OCI-LY7 (cell line): Measurements from ENCODE around the gene CCDC174. TPM values are rescaled to one million over a fixed set of nuclear protein-coding genes. Genes with fewer than 3 reads are reported as not detected.

Experiments used
- BruUV-seq: library from RNA; stranded (reverse); fragments of 400-500 nt; replicated peaks from 2 replicates; lab custom pipeline; 2021; lab: Mats Ljungman, UMichigan
- CTCF ChIA-PET: fragments of 300-600 bp; sonication (Branson Sonifier 250); formaldehyde crosslinking; loops from one replicate; lab custom pipeline; 2022; ENCODE audit warnings: antibody characterized with exemption; ENCODE audit not compliant: unreplicated experiment; lab: Charles Lee
- POLR2A ChIA-PET: fragments of 300-600 bp; sonication (Branson Sonifier 250); formaldehyde crosslinking; loops from one replicate; lab custom pipeline; 2022; ENCODE audit warnings: antibody characterized with exemption; lab: Charles Lee
- DNase-seq: peaks from one replicate; pipeline ENCODE4 v3.0.0-alpha.2; 2015; ENCODE audit warnings: low spot score
- H2AFZ ChIP-seq: fragments of 200-600 bp; sonication (generic), shearing (Covaris generic); 2 replicates; pipeline ENCODE4 v1.6.1; 2014; ENCODE audit warnings: mild to moderate bottlenecking, antibody characterized with exemption, low read length, moderate library complexity
- H3K27ac ChIP-seq: fragments of 200-600 bp; sonication (generic); 2 replicates; pipeline ENCODE4 v1.5.1; 2014; ENCODE audit warnings: mixed run types, low read depth, mild to moderate bottlenecking, moderate library complexity, low read length, inconsistent platforms; ENCODE audit not compliant: poor library complexity, severe bottlenecking
- H3K36me3 ChIP-seq: fragments of 200-600 bp; sonication (generic); 2 replicates; pipeline ENCODE4 v1.6.1; 2014; ENCODE audit warnings: mild to moderate bottlenecking, antibody characterized with exemption, low read length, moderate library complexity, mixed read lengths; ENCODE audit not compliant: insufficient read depth
- H3K4me1 ChIP-seq: fragments of 200-600 bp; sonication (generic); 2 replicates; pipeline ENCODE4 v1.5.1; 2014; ENCODE audit warnings: mild to moderate bottlenecking, low read length; ENCODE audit not compliant: insufficient read depth, poor library complexity, severe bottlenecking
- H3K4me2 ChIP-seq: fragments of 200-600 bp; sonication (generic); 2 replicates; pipeline ENCODE4 v1.6.1; 2014; ENCODE audit warnings: mild to moderate bottlenecking, low read length
- H3K4me3 ChIP-seq: fragments of 200-600 bp; sonication (generic); 2 replicates; pipeline ENCODE4 v1.5.1; 2014; ENCODE audit warnings: mild to moderate bottlenecking, low read depth, low read length; ENCODE audit not compliant: poor library complexity, severe bottlenecking
- H3K79me2 ChIP-seq: fragments of 200-600 bp; sonication (generic); 2 replicates; pipeline ENCODE4 v1.6.1; 2016; ENCODE audit warnings: low read depth, mild to moderate bottlenecking, low read length, moderate library complexity, mixed read lengths; ENCODE audit not compliant: insufficient read depth
- H3K9me2 ChIP-seq: fragments of 200-600 bp; sonication (generic); 2 replicates; pipeline ENCODE4 v1.6.1; 2016; ENCODE audit warnings: mild to moderate bottlenecking, low read length, mixed read lengths; ENCODE audit not compliant: insufficient read depth
- H3K9me3 ChIP-seq: fragments of 200-600 bp; sonication (generic); 2 replicates; pipeline ENCODE4 v1.6.1; 2014; ENCODE audit warnings: mild to moderate bottlenecking, mixed run types, low read length, mixed read lengths
- H4K20me1 ChIP-seq: fragments of 200-600 bp; sonication (generic); 2 replicates; pipeline ENCODE4 v1.6.1; 2014; ENCODE audit warnings: mild to moderate bottlenecking, antibody characterized with exemption, low read length, moderate library complexity, mixed read lengths; ENCODE audit not compliant: insufficient read depth
- CTCF ChIP-seq: fragments of 200-600 bp; sonication (generic); conservative IDR thresholded peaks from 2 replicates; pipeline ENCODE4 v1.5.1; 2014; ENCODE audit warnings: mild to moderate bottlenecking, antibody characterized with exemption, low read length, moderate library complexity, mixed read lengths
- EZH2phosphoT487 ChIP-seq: fragments of 200-600 bp; sonication (generic); IDR thresholded peaks from 2 replicates; pipeline ENCODE4 v1.6.1; 2018; ENCODE audit warnings: low read depth, borderline replicate concordance, mild to moderate bottlenecking, mixed run types, antibody characterized with exemption, low read length, moderate library complexity, mixed read lengths
- intact Hi-C: fragments of 100-400 bp; cut with micrococcal nuclease; formaldehyde crosslinking; loops from one replicate; pipeline ENCODE4 v1.10.0; 2022; ENCODE audit not compliant: unreplicated experiment
- total RNA-seq, 2 experiments: library from RNA; depleted of rRNA in 1 of 2; stranded (reverse); fragments of >200 nt in 1 of 2; shearing (Covaris generic) in 1 of 2; gene quantifications; 2 replicates each; pipeline ENCODE4 v1.2.3, GENCODE V29; 2014 to 2022

Gene CCDC174
- total RNA-seq, 2 experiments from 2014 or later = 11.2 to 22.7 TPM

- H3K9me3 ChIP-seq = no peaks in the 10 kb centered on the region
- H3K79me2 ChIP-seq = no peaks in the 10 kb centered on the region
- no peak for DNase-seq
- intact Hi-C loops = no loop called here
- H4K20me1 ChIP-seq = no peaks in the 10 kb centered on the region
- H2AFZ ChIP-seq = no peak overlapping the region
- no peak overlapping the region for H3K27ac ChIP-seq
- ChIA-PET POLR2A (interaction anchor here (0.5 to 0.9 kb wide), 3 partner anchors 10 to 50 kb away, joined by 3 read pairs; no protein-coding TSS in a partner anchor), CTCF (no interaction called here)
- no peak for TF ChIP-seq EZH2phosphoT487
- no peak for TF ChIP-seq CTCF
- H3K4me2 ChIP-seq = no peak overlapping the region
- peaks cover 22% of the 10 kb centered on the region for H3K4me1 ChIP-seq
- H3K9me2 ChIP-seq = no peaks in the 10 kb centered on the region
- BruUV-seq = no TSS peak
- no peaks in the 10 kb centered on the region for H3K36me3 ChIP-seq
- no peak overlapping the region for H3K4me3 ChIP-seq
Observed at GRCh38 chr3:14700891-14701290, 49.3 kb downstream of the CCDC174 start.

DNA sequence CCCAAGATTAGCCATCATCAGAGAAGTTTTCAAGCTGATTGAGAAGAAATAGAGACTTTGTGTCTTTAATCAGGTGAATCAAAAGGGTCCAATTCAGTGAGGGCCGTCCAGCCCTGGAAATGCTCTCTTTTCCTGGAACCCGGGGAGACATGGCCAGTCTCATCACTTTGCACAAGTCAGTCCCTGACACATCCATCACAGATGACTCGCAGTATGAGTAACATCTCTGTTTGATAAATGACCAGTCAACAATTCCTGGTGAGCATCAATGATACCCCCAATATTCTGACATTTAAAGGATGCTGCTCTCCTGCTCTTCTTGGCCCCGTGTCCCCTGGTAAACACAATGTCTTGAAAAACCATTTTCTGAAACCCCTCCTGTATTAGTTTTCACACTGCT lies 50.1 kb downstream of the CCDC174 start:
- ChIA-PET CTCF (no interaction called here), POLR2A (no interaction called here)
- H3K36me3 ChIP-seq = no peaks in the 10 kb centered on the region
- no peak overlapping the region for H3K27ac ChIP-seq
- no peaks in the 10 kb centered on the region for H3K9me2 ChIP-seq
- no peak overlapping the region for H2AFZ ChIP-seq
- H3K4me1 ChIP-seq = peaks cover 22% of the 10 kb centered on the region
- no peaks in the 10 kb centered on the region for H3K9me3 ChIP-seq
- BruUV-seq = no TSS peak
- no peaks in the 10 kb centered on the region for H3K79me2 ChIP-seq
- intact Hi-C loops = no loop called here
- no peak overlapping the region for H3K4me2 ChIP-seq
- TF ChIP-seq CTCF = no peak
- no peak for TF ChIP-seq EZH2phosphoT487
- H3K4me3 ChIP-seq = no peak overlapping the region
- H4K20me1 ChIP-seq = no peaks in the 10 kb centered on the region
- no peak for DNase-seq

- Histone ChIP-seq H3K36me3 (peaks cover 4% of the 10 kb centered on the region; the same call in 1 of the 2 replicates), H2AFZ (no peak overlapping the region), H3K27ac (no peak overlapping the region), H3K4me3 (no peak overlapping the region), H3K9me2 (no peaks in the 10 kb centered on the region), H3K4me1 (peaks cover 19% of the 10 kb centered on the region), H4K20me1 (no peaks in the 10 kb centered on the region), H3K79me2 (no peaks in the 10 kb centered on the region), H3K9me3 (peaks cover 3% of the 10 kb centered on the region; the same call in 1 of the 2 replicates), H3K4me2 (no peak overlapping the region)
- BruUV-seq = no TSS peak
- ChIA-PET POLR2A (interaction anchor here (1.6 kb wide), 1 partner anchor 8 kb away, joined by 7 read pairs; no protein-coding TSS in a partner anchor), CTCF (no interaction called here)
- intact Hi-C loops = no loop called here
- TF ChIP-seq CTCF = no peak
- no peak for TF ChIP-seq EZH2phosphoT487
- DNase-seq = no peak
Observed at GRCh38 chr3:14703128-14703750, 51.7 kb downstream of the CCDC174 start.
